Gastroesophageal sphincter (tissue), 4 donors: ENCODE data around the gene H1-8. TPM values are rescaled to one million over a fixed set of nuclear protein-coding genes. Genes with fewer than 3 reads are reported as not detected.
A peak's percentile ranks its signal among the peaks of the same experiment; 100 is the strongest.

Source experiments
- ATAC-seq: fragments of 150-250 bp; one replicate; pipeline ENCODE4 v1.9.1; 2016; ENCODE audit warnings: mild to moderate bottlenecking, moderate library complexity
- H3K27ac ChIP-seq, 4 donors: fragments of 200-600 bp; sonication (generic) in 3 of 4; 1 replicate in 3 of 4; 2 replicates in 1 of 4; pipeline ENCODE4 v1.5.1; 2016 to 2019
- H3K27me3 ChIP-seq: fragments of 200-600 bp; sonication (generic); one replicate; pipeline ENCODE4 v1.5.1; 2019
- H3K36me3 ChIP-seq, 2 donors: fragments of 200-600 bp; sonication (generic); one replicate each; pipeline ENCODE4 v1.5.1; 2019; ENCODE audit warnings: control low read depth in 1 of 2
- H3K4me1 ChIP-seq, 3 donors: fragments of 200-600 bp; sonication (generic); 1 replicate in 2 of 3; 2 replicates in 1 of 3; pipeline ENCODE4 v1.5.1; 2016 to 2019; ENCODE audit warnings: control low read depth in 2 of 3
- H3K4me3 ChIP-seq, 2 donors: fragments of 200-600 bp; sonication (generic); one replicate each; pipeline ENCODE4 v1.5.1; 2019; ENCODE audit warnings: mild to moderate bottlenecking in 1 of 2, moderate library complexity in 1 of 2
- H3K9me3 ChIP-seq, 3 donors: fragments of 200-600 bp; sonication (generic); one replicate each; pipeline ENCODE4 v1.5.1; 2017 to 2019; ENCODE audit warnings: control low read depth in 2 of 3
- CTCF ChIP-seq, 4 experiments: fragments of 200-600 bp in 2 of 4; fragments of 450-650 bp in 2 of 4; sonication (generic) in 1 of 4; IDR thresholded peaks; one replicate each; pipeline ENCODE4 v1.5.1; 2017 to 2019; ENCODE audit warnings: antibody characterized with exemption in 4 of 4, mild to moderate bottlenecking in 2 of 4, moderate library complexity in 2 of 4
- EP300 ChIP-seq: sonication (generic); formaldehyde crosslinking; IDR thresholded peaks from one replicate; pipeline ENCODE4 v1.6.1; 2017; ENCODE audit warnings: antibody characterized with exemption, mild to moderate bottlenecking
- POLR2A ChIP-seq, 2 donors: fragments of 450-650 bp; IDR thresholded peaks; one replicate each; pipeline ENCODE4 v1.6.1; 2017; ENCODE audit warnings: antibody characterized with exemption in 2 of 2, mild to moderate bottlenecking in 2 of 2, moderate library complexity in 1 of 2
- POLR2AphosphoS5 ChIP-seq: sonication (generic); formaldehyde crosslinking; IDR thresholded peaks from one replicate; pipeline ENCODE4 v1.6.1; 2017; ENCODE audit warnings: antibody characterized with exemption
- WGBS, 2 donors: methylation state at CpG; one replicate each; pipeline ENCODE4 v1.1.5; 2018; ENCODE audit warnings: low coverage in 1 of 2; 5-methylcytosine and 5-hydroxymethylcytosine counted together
- total RNA-seq, 4 donors: library from RNA; depleted of rRNA; stranded (reverse); fragments of >200 nt; gene quantifications; one replicate each; pipeline ENCODE4 v1.1.0, GENCODE V29; 2016

H1-8 gene
- total RNA-seq, 4 donors from 2014 or later: not detected

- TF ChIP-seq POLR2AphosphoS5 (no peak), POLR2A (IDR thresholded peaks at IDR 0.05) (no peak), CTCF (IDR thresholded peaks at IDR 0.05) (no peak), EP300 (no peak)
- WGBS, 2 donors: no CpG with 5 or more reads among the region's 20 CpGs
Observed at GRCh38 chr3:129559565-129560079, 16.6 kb downstream of the H1-8 start.

DNA sequence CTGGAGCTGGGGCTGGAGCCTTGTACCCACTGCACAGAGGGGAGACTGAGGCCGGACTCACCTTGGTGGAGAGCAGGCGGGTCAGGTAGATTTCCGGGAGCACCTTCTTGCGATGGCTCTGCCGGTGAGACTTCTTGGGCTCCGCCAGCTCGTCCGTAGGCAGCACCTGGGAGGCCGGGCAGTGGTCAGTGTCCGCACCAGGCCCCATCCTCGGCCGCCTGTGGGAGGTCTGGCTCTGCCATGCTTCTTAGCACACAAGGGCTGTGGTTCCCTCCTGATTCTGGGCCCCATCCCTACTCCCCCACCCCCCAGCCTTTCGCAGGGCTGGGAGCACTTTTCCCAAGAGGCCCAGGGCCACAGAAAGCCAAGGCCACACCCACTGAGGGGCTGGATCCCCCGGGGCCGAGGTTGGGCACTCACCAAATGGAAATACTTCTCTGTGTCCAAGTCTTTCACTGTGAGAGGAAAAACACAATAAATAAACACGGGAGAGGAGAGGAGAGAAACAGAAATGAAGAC is 17.4 kb downstream of the H1-8 start:
- peak overlapping the region in 3 of 4 donors; percentile 82 to 88 (median 82) for H3K27ac ChIP-seq
- peaks cover 0 to 87% of the 10 kb centered on the region in 2 donors for H3K36me3 ChIP-seq
- no peak overlapping the region for H3K4me3 ChIP-seq
- H3K27me3 ChIP-seq: no peaks in the 10 kb centered on the region
- peaks cover 0 to 87% (median 50%) of the 10 kb centered on the region in 3 donors for H3K4me1 ChIP-seq
- no peak for ATAC-seq
- WGBS, 2 donors: 90% methylated on average over 6 of the region's 16 CpGs; no CpG with 5 or more reads in 1 of the 2 donors
- TF ChIP-seq POLR2AphosphoS5 (no peak), POLR2A (IDR thresholded peaks at IDR 0.05) (no peak), CTCF (IDR thresholded peaks at IDR 0.05) (no peak), EP300 (no peak)
- H3K9me3 ChIP-seq: no peaks in the 10 kb centered on the region

More at GRCh38 chr3:129559565-129560079, 16.6 kb downstream of the H1-8 start:
- H3K4me3 ChIP-seq: no peak overlapping the region
- peaks cover 0 to 87% (median 44%) of the 10 kb centered on the region in 3 donors for H3K4me1 ChIP-seq
- no peak for ATAC-seq
- H3K27ac ChIP-seq: peak overlapping the region in 3 of 4 donors; percentile 82 to 88 (median 82)
- H3K27me3 ChIP-seq: no peaks in the 10 kb centered on the region
- no peaks in the 10 kb centered on the region for H3K9me3 ChIP-seq
- peaks cover 0 to 80% of the 10 kb centered on the region in 2 donors for H3K36me3 ChIP-seq

GRCh38 chr3:129560911-129561594 is 18.1 kb downstream of the H1-8 start:
- Histone ChIP-seq H3K4me1 (peaks cover 0 to 87% (median 51%) of the 10 kb centered on the region in 3 donors), H3K27me3 (no peaks in the 10 kb centered on the region), H3K4me3 (peak overlapping the region in 1 of 2 donors; percentile 26), H3K36me3 (peaks cover 0 to 87% of the 10 kb centered on the region in 2 donors), H3K9me3 (no peaks in the 10 kb centered on the region), H3K27ac (peak overlapping the region in 3 of 4 donors; percentile 82 to 88 (median 82))
- WGBS, 2 donors: 21 to 26% methylated on average over 8 of the region's 18 CpGs
- ATAC-seq: peak; percentile 88
- TF ChIP-seq POLR2A (IDR thresholded peaks at IDR 0.05) (no peak), EP300 (no peak), POLR2AphosphoS5 (peak; percentile 48)

DNA sequence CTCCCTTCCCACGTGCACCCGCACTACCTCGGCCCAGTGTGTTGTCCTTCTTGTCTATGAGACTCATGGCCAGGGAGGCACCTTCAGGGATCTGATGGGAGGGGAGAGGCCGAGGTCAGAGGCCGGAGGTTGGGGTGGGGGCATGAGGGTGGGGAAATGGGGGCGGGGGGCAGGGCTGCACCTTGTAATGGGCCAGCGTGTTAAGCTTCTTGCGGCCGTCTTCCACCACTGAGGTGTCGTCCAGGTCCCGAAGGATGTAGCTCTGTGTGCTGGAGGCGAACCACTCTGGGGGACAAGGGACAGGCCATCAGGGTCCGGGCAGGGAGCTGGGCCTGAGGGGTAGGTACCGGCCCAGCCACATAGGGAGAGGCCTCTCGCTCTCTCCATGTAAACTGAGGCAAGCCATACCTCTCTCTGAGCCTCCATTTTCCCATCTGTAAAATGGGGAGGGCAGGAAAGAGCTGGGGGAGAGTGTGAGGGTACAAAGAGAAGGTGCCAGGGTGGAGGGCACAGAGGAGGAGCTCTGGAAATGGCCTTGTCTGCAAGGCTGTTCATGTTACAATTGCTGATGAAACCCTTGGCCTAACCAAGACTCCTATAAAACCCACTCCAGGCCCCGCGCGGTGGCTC is 18.8 kb downstream of the H1-8 start:
- ATAC-seq: no peak
- WGBS, 2 donors: 61 to 78% methylated on average over 3 to 5 of the region's 18 CpGs
- Histone ChIP-seq H3K4me1 (peaks cover 0 to 87% (median 51%) of the 10 kb centered on the region in 3 donors), H3K27ac (peak overlapping the region in 3 of 4 donors; percentile 82 to 88 (median 82)), H3K4me3 (peak overlapping the region in 1 of 2 donors; percentile 26), H3K27me3 (no peaks in the 10 kb centered on the region), H3K9me3 (no peaks in the 10 kb centered on the region), H3K36me3 (peaks cover 0 to 87% of the 10 kb centered on the region in 2 donors)
- TF ChIP-seq EP300: no peak
- TF ChIP-seq POLR2AphosphoS5: no peak
- no peak for TF ChIP-seq CTCF (IDR thresholded peaks at IDR 0.05)
- TF ChIP-seq POLR2A (IDR thresholded peaks at IDR 0.05): no peak

- no peak for ATAC-seq
- H3K27ac ChIP-seq: peak overlapping the region in 1 of 4 donors; percentile 14
- peaks cover 0 to 88% (median 48%) of the 10 kb centered on the region in 3 donors for H3K4me1 ChIP-seq
- H3K4me3 ChIP-seq: no peak overlapping the region
- no peaks in the 10 kb centered on the region for H3K27me3 ChIP-seq
- H3K9me3 ChIP-seq: no peaks in the 10 kb centered on the region
- TF ChIP-seq CTCF (IDR thresholded peaks at IDR 0.05): no peak
- TF ChIP-seq POLR2A (IDR thresholded peaks at IDR 0.05): no peak
- no peak for TF ChIP-seq POLR2AphosphoS5
- TF ChIP-seq EP300: no peak
- WGBS, 2 donors: 80 to 100% methylated on average over 2 to 7 of the region's 19 CpGs
- peaks cover 0 to 87% of the 10 kb centered on the region in 2 donors for H3K36me3 ChIP-seq
Observed at GRCh38 chr3:129562803-129563202, 19.8 kb downstream of the H1-8 start.
